HG03575 (cell line): Measurements from ENCODE around the gene TGFB3.

Source experiments
- ATAC-seq: cut with Tn5 transposase; IDR thresholded peaks from one replicate; pipeline ENCODE4 v1.9.1; 2021; ENCODE audit not compliant: unreplicated experiment, insufficient number of reproducible peaks, low FRiP score; ENCODE audit errors: extremely low read depth

TGFB3 gene

DNA sequence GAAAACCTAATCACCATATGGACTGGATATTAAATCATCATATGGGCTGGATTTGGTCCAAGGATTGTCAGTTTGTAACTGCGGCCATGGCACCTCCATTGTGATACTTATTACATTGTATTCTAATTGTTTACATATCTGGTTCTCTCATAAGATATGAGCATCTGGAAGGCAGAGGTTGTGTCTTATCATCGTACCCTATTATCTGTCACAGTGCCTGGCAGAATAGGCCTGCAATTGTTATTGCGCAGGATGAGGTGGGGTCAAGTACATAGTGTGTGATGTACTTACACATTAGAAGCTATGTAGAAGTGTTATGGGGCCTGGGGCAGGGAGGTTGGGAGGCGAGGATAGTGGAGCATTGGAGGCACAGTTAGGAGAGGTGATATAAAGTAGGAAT lies 8.5 kb upstream of the TGFB3 start:
- no peak for ATAC-seq

DNA sequence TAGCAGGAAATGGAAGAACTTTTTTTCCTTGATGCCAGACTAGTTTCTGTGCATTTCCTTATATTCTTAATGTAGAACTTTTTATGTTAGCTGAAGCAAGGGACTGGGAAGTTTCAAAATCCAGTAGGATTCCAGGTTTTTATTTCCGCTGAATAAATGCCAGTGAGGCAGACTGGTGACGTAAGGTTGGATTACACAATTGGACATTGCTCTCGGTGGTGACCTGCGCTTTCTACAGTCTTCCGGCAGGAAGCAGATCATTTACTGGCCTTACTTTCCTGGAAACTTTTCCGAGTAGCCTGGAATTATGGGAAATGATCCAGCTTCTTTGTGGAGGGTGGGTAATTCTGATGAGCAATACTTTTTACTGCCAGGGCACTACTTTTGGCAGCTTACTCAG lies 7.3 kb upstream of the TGFB3 start:
- ATAC-seq, result no peak

DNA sequence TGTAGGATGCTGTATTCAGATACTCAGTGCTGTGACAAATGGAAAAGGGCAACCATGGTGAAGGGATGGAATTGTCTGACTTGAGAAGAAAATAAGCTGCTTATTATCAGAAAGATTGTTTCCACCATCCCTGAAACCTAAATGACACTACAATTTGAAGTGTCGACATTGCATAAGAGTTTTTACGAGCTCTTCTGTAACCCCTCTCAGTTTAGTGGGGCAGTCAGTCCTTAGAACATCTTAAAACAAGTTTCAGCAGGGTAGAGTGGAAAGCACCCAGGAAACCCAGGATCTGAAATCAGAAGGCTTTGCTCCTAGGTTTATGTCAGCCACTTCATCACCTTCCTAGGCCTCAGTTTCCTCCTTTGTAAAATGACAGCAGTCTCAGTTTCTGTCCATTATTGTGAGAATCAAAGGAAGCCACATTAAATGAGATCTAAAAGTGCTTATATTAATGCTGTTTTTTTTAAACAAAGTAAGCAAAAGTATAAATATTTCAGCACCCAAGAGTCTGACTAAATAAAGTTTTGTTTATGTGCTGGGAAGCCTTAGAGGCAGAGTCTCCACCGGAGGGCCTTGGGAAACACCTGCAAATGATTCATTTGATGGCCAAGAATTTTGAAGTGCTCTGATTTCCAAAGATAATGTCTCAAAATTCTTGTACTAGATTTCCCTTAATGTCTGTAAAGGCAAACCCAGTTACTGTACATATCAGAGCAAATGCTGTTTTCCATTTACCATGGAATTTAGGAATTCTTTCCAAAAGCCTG lies 5.6 kb upstream of the TGFB3 start:
- ATAC-seq, result no peak

DNA sequence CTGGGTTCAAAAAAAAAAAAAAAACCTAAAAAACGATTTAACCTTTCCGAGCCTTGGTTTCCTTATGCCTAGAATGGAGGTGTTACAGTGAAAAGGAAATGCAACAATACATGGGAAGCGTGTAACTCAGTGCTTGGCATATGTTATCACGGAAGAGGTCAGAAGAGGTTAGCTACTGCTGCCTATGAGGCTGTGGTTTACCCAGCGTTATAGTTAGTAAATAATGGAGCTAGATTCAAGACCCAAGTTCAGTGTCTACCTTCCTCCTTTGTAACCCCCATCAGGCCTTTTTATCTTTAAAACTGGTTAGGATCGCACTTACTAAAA lies 4.6 kb upstream of the TGFB3 start:
- no peak for ATAC-seq

DNA sequence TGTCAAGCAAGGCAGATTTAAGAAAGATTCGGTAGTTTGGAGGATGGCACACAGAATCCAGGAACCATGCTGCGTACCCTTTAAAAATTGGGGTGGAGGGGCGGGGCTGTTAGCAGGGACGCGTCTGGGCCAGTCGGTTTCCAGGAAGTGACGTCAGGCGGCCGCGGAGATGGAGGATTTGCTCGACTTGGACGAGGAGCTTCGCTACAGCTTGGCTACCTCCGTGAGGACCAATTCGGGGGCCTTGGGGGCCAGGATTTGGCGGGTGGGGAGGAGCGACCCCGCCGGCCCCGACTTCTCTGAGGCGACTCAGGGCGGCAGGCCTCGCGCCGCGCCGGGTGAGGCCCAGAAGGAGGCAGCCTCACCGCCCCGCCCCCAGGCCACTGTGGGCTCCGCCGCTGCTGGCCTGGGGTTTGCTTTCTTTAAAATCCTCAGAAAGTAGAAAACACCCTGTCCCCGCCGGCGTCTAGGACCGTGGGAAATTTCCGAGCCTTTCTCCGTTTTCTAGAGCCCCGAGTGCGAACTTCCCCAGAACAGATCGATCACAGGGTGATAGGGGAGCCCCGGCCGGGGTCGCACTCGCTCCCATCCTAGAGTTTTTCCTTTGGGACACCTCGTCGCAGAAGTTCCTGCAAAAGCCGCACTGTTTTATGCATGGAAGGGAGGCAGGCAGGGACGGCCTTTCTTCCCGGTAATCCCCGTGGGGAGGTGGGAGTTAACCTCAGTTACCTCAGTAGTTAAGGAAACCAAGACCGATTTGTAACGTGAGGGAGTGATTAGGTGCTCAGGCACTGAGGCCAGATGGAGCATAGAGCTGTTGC lies 4.0 kb upstream of the TGFB3 start, which contains the start of gene IFT43:
IFT43 (plus strand) TSS at position 146 of the 821 bp plus-strand sequence; CDS start at position 170, 24 bp downstream.
- no peak for ATAC-seq

DNA sequence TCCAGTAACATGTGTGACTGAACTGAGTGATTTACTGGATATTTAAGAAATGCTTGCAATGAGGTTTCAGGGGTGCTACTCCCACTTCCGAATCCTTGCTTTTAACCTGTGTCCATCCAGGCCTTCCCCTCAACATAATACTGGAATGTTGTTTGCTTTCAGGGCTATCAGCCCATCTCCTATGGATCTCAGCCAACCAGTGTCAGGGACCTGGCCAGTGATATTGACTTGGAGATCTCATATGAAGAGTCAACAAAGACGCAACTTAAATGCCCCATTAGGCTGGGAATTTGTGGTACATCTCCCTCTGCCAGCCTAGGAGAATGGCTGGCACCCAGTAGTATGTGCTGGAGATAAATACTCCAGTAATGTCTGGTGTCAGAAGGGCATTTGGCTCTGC lies 2.9 kb upstream of the TGFB3 start:
- no peak for ATAC-seq

DNA sequence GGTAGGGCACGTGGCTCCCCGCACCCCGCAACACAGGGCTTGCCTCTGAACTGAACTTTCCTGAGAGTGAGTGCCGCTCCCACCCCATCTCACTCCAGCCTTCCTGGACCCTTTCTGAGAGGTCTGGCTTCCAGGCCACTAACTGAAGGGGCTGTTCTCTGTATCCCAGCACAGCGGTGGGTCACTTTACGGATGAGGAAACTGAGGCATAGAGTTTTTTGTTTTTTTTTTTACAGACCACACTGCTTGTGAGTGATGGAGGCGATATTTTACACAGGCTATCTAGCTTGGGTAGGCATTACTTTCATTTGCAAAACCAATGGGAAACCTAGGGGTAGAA lies 1.2 kb upstream of the TGFB3 start:
- no peak for ATAC-seq

DNA sequence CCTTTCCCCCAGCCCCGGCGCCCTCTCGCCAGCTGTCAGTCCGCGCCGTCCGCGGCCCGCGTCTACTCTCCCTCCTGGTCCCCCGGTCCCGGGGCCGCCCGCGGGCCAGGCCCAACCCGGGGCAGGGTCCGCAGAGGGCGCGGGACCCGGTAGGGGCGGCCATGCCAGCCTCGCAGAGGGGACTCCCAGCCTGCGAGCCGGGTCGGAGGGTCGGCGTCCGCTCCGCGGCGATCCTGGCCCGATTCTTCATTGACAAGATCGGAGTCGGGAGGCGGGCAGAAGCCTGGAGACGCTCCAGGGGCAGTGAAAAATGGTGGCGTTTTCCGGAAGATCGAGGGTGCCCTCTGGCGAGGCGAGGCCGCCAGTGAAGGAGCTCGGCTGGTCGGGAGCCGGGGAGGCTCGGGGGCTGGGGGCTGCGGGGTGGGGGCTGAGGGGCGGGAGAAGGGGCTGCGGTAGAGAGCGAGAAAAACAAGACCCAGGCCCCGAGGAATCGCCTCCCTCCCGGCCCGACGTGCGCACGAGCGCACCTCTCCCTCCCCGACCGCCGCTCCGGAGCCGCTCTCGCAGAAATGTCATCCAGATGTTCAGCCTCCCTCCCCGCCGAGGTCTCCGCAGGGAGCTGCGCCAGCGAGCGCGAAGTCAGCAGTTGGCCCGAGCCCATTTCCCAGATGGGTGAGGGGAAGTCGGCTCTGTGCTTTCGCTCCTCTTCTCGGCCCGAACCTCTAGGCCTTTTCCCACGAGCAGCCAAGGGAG lies 647 bp upstream of the TGFB3 start:
- no peak for ATAC-seq

DNA sequence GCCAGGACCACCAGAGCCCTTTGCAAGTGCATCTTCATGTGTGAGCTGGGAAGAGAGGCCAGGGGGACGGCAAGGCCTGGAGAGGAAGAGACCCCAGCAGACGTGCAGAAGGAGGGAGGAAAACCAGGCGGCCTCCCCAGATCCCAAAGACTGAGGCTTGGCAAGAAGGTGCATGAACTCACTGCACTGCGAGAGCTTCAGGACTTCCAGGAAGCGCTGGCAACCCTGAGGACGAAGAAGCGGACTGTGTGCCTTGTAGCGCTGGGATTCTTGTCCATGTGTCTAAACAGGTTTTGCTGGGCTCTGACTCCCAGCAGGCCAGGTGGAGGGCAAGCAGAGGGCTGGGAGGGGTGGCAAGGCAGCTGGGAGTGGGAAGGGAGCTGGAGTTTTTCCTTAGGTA lies 939 bp downstream of the TGFB3 start:
- ATAC-seq, result no peak

DNA sequence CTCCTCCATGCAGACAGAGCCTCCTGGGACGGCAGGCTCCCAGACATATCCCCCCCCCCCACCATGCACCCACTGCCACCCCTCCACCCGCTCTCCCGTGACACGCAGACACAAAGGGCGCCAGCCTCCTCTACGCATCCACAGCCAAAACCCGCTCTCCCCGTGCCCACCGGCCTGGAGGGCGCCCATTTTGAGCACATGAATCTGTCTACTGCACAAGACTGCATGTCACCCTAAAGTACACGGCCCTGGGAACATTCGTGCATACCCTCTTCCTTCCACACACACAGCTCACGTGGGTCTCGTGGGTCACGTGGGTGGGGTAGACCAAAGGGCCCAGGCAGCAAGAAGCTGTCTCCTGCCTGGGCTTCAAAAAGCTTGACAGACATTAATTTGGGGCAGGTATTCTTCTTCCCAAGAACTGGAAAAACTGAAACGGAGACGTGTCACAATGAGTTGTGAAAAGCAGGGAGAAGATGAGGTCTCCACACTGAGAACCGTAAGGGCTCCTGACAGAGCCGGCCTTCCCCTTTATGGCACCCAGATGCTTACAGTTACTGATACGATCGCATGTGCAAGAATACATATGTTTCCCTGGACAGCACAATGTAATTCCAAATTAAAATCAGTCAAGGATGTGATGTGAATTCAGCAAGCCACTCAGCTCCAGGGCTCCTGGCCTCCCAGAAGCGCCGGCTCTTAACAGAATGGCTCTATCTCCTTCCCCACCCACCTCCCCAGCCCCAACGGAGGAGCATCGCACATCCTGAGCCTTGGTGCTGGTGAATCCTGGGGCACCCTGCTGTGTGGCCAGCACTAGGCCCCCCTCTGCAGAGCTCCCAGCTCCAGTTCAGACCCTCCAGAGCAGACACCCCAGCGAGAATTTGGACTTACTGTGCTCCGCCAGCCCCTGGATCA lies 1.9 kb downstream of the TGFB3 start:
- no peak for ATAC-seq

DNA sequence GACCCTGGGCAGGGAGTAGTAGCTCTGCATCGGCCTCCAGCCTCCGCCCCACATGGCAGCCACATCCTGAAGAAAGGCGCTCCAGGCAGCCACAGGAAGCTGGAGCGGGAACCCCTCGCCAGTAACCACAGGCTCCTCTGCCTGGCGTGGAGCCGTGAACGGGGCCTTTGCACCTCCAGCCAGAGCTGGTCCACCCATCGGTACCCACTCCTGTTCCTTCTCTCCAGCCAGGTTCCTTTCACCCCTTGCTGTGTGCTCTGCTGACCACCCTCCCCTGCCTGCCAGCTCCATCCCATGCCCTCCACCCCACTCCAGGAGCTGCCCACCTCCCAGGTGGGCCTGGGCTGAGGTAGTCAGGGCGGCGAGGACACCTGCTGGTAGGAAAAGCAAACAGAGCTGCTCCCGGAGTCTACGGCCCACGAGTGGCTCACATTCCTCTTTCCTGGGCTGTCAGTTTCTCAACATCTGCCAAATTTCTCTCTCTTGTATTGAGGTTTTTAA lies 2.7 kb downstream of the TGFB3 start:
- no peak for ATAC-seq

DNA sequence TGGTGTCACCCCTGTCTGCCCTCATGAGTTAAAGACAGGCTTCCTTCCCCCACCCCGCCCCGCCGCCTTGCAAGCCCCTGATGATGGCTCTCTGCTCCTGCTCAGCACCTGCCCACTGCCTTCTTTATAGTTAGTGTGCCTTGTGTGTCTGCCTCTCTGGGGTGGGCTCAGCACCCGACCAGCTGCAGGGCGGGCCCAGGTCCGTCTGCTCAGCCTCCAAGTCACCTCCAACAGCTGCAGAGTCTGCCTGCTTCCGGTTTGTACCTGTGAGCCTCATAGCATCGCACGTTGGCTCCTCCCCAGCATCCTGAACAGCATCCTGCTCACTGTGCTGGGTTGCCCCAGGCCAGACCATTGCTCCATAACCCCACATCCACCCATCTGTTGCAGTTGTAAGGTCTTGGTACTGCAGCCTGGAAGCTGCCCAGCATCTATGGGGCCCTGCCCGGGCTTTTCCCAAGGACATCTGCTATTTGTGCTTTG lies 3.5 kb downstream of the TGFB3 start:
- no peak for ATAC-seq

DNA sequence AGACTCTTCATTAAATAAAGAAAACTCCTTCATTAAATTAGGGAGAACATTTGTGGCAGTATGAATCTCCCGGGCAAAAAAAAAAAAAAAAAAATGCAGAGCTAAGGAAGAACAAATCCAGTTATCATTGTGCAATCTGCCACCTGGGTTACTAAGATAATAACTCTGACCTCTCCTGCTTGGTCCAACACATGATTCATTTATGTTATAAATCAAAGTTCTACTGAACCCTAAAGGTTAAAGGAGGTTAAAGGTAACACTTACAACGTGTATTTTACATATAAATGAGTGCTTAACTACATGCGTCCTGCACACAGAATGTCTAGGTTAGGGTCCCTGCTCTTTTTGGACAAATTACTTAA lies 4.2 kb downstream of the TGFB3 start:
- ATAC-seq, result no peak

DNA sequence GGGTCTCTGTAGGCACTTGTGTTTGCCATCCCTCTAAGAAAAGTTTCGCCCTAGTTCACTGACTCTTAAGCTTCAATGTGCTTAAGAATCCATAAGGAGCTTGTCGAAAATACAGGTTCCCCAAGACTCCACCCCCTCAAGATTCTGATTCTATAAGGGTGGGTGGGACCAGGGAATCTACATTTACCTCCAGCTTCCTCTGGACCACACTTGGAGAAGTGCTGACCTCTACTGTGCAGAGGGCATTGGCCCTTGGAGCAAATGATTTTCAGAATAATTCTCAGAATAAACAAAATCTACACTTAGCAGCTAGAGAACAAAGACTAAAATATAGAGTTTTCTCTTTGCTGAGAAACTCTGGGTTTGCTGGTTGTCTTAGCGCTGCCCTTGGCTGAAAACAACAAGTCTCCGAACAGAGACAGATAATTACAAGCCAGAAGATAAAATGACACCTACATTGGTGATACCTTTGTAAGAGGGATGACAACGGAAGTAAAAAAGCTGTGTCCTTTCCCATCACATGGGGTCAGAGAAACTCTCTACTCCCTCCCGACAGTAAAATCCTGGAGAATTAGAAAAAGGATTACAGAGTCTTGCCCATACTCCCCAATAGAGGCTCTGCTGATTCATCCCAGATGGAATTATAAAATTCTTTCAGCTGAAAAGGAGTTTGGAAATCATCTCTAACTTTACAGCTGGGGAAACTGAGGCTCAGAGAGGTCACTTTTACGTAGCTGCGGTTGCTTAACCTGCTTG lies 4.8 kb downstream of the TGFB3 start:
- no peak for ATAC-seq

DNA sequence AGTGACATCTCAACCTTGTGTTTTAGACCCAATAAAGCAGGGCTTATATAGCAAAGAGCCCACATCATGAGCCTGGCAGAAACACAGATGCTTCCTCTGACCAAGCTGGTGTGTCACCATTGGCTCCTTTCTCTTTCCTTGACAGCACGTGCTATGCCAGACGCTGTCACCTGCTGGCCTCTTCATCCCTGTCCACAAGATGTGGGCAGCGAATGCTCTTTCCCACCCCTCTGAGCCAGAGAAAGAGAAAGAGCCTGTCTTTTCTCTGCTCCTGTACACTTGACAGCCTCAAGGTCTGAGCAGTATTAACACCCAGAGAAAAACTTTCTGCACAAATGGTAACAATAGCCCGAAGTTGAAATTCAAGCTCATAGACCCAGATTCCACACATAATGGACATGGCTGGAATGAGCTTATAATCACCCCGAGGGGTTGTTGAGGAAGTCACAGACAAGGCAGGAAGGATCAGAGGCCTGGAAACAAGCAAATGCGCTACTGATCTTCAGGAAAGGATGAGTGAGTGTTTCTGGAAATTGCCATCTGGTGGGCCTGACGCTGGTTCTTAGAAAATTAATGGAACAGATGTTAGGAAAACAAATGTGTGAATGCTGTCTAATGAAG lies 8.9 kb downstream of the TGFB3 start:
- no peak for ATAC-seq

DNA sequence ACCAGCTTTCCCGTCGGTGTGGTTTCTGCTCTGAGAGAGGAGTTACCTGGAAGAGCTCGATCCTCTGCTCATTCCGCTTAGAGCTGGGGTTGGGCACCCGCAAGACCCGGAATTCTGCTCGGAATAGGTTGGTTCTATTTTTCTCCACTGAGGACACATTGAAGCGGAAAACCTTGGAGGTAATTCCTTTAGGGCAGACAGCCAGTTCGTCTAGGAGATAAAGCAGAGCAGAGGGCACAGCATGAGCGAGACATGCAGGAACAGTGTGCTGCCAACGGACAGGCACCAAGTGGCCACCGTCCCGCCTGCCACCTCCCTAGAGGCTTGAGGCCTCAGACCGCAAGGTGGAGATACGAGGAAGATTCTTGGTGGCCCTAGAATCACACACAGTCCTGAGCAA lies 10.3 kb downstream of the TGFB3 start:
- ATAC-seq, result no peak

DNA sequence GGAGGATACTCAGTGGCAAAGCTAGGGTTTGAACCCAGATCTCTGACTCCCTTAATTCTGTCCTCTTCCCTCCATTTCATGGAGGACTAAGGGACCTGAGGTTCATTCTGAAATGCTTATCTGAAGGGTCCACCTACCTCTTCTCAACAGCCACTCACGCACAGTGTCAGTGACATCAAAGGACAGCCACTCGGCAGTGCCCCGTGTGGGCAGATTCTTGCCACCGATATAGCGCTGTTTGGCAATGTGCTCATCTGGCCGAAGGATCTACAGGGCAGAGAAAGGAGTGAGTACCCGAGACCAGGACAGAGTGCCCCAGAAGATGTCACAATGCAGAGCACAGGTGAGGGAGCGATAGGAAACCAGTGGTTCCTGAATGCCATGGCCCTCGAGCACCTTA lies 10.8 kb downstream of the TGFB3 start:
- ATAC-seq, result no peak

DNA sequence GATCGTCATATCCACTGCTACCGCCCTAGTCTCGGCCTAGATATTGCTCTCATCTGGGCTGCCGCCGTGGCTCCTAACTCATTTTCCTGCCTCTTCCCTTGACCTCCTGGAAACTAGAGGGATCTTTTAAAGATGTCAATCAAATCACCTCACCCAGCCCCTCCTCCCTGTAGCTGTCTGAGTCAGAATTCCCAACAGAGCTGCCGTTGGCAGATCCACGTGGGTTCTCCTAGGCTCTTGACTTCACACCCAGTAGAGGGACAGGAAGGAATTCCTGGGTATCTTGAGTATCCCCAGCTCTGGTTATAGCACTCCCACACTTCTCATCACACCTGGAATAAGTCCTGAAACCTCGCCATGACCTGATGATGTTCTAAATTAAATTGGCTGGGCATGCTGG lies 11.9 kb downstream of the TGFB3 start:
- ATAC-seq, result no peak
